PC-3 (cell line): ENCODE data around the gene NINL. TPM values are rescaled to one million over a fixed set of nuclear protein-coding genes. Genes with fewer than 3 reads are reported as not detected.

Experiments used
- ATAC-seq: fragments of 200-7000 bp; cut with Tn5 transposase; 2 replicates; pipeline ENCODE4 v1.9.1; 2020; ENCODE audit warnings: mild to moderate bottlenecking, moderate library complexity
- BruUV-seq: library from RNA; stranded (reverse); fragments of 400-500 nt; replicated peaks from 2 replicates; lab custom pipeline; 2021; lab: Mats Ljungman, UMichigan
- CTCF ChIA-PET: fragments of 300-600 bp; sonication (Branson Sonifier 250); formaldehyde crosslinking; loops from one replicate; lab custom pipeline; 2022; ENCODE audit warnings: antibody characterized with exemption; lab: Charles Lee
- POLR2A ChIA-PET: fragments of 300-600 bp; sonication (Branson Sonifier 250); formaldehyde crosslinking; loops from one replicate; lab custom pipeline; 2022; ENCODE audit warnings: antibody characterized with exemption; ENCODE audit not compliant: unreplicated experiment; lab: Charles Lee
- DNase-seq: peaks from one replicate; pipeline ENCODE4 v3.0.0-alpha.2; 2015
- H2AFZ ChIP-seq: fragments of 300-600 bp; sonication (generic); 2 replicates; pipeline ENCODE4 v1.6.0; 2016; ENCODE audit warnings: antibody characterized with exemption, low read length
- H3F3A ChIP-seq: fragments of 300-600 bp; sonication (generic); one replicate; pipeline ENCODE4 v1.6.0; 2017; ENCODE audit warnings: antibody characterized with exemption, low read length, control low read depth, mild to moderate bottlenecking; ENCODE audit not compliant: unreplicated experiment
- H3K27ac ChIP-seq: fragments of 300-600 bp; sonication (generic); 2 replicates; pipeline ENCODE4 v1.5.1; 2016; ENCODE audit warnings: mild to moderate bottlenecking, low read length
- H3K27me3 ChIP-seq: fragments of 300-600 bp; sonication (generic); 2 replicates; pipeline ENCODE4 v1.6.1; 2016; ENCODE audit warnings: low read length, mixed read lengths
- H3K36me3 ChIP-seq: fragments of 300-600 bp; sonication (generic); 2 replicates; pipeline ENCODE4 v1.6.1; 2016; ENCODE audit warnings: low read depth, mixed run types, low read length, mixed read lengths
- H3K4me1 ChIP-seq: fragments of 300-600 bp; sonication (generic); 2 replicates; pipeline ENCODE4 v1.5.1; 2016; ENCODE audit warnings: low read length; ENCODE audit not compliant: insufficient read depth
- H3K4me2 ChIP-seq: fragments of 300-600 bp; sonication (generic); 2 replicates; pipeline ENCODE4 v1.6.0; 2016; ENCODE audit warnings: low read length
- H3K4me3 ChIP-seq: fragments of 300-600 bp; sonication (generic); 2 replicates; pipeline ENCODE4 v1.5.1; 2016; ENCODE audit warnings: mild to moderate bottlenecking, low read length, mixed read lengths
- H3K79me2 ChIP-seq: fragments of 300-600 bp; sonication (generic); 2 replicates; pipeline ENCODE4 v1.6.1; 2017; ENCODE audit warnings: low read length, mixed read lengths
- H3K9ac ChIP-seq: fragments of 300-600 bp; sonication (generic); 2 replicates; pipeline ENCODE4 v1.6.0; 2016; ENCODE audit warnings: mild to moderate bottlenecking, low read length
- H3K9me2 ChIP-seq: fragments of 300-600 bp; sonication (generic); replicated peaks from 2 replicates; pipeline ENCODE4 v1.6.1; 2016; ENCODE audit warnings: mixed run types, low read length, mixed read lengths
- H3K9me3 ChIP-seq: fragments of 300-600 bp; sonication (generic); 2 replicates; pipeline ENCODE4 v1.6.1; 2016; ENCODE audit warnings: low read length, mixed read lengths
- H4K20me1 ChIP-seq: fragments of 300-600 bp; sonication (generic); 2 replicates; pipeline ENCODE4 v1.6.1; 2016; ENCODE audit warnings: low read length, mixed read lengths
- CTCF ChIP-seq: fragments of 300-600 bp; sonication (generic); conservative IDR thresholded peaks from 2 replicates; pipeline ENCODE4 v1.5.1; 2017; ENCODE audit warnings: antibody characterized with exemption, low read depth, mild to moderate bottlenecking, low read length
- EZH2 ChIP-seq: fragments of 300-600 bp; sonication (generic); IDR thresholded peaks from one replicate; pipeline ENCODE4 v1.6.1; 2017; ENCODE audit warnings: antibody characterized with exemption, mild to moderate bottlenecking, low read length; ENCODE audit not compliant: unreplicated experiment
- EZH2phosphoT487 ChIP-seq: fragments of 300-600 bp; sonication (generic); IDR thresholded peaks from 2 replicates; pipeline ENCODE4 v1.6.1; 2018; ENCODE audit warnings: mild to moderate bottlenecking, antibody characterized with exemption, low read length, borderline replicate concordance
- intact Hi-C: fragments of 100-400 bp; cut with micrococcal nuclease; formaldehyde crosslinking; loops from 2 replicates; pipeline ENCODE4 v1.9.0; 2023
- total RNA-seq: library from RNA; depleted of rRNA; stranded (reverse); fragments of >200 nt; gene quantifications from 2 replicates; pipeline ENCODE4 v1.2.3, GENCODE V29; 2014

NINL gene
- total RNA-seq, 1 experiment from 2014 or later = 6.5 TPM

GRCh38 chr20:25514747-25515340, 70.5 kb downstream of the NINL start:
- Histone ChIP-seq H3K27ac (no peak overlapping the region), H3K36me3 (peaks cover 34% of the 10 kb centered on the region), H3K9me2 (no peaks in the 10 kb centered on the region), H2AFZ (no peak overlapping the region), H3K79me2 (no peaks in the 10 kb centered on the region), H3F3A (no peaks in the 10 kb centered on the region), H3K4me2 (no peak overlapping the region), H3K4me1 (no peaks in the 10 kb centered on the region), H3K9me3 (peaks cover 9% of the 10 kb centered on the region), H3K27me3 (no peaks in the 10 kb centered on the region), H3K9ac (no peak overlapping the region), H4K20me1 (no peaks in the 10 kb centered on the region), H3K4me3 (no peak overlapping the region)
- ATAC-seq (no peak), DNase-seq (no peak)
- intact Hi-C loops = no loop called here
- TF ChIP-seq EZH2phosphoT487 = no peak
- no peak for TF ChIP-seq EZH2
- TF ChIP-seq CTCF = no peak
- POLR2A ChIA-PET = no interaction called here
- CTCF ChIA-PET = no interaction called here
- BruUV-seq = no TSS peak

- Histone ChIP-seq H4K20me1 (no peaks in the 10 kb centered on the region), H3K9me2 (no peaks in the 10 kb centered on the region), H3K79me2 (no peaks in the 10 kb centered on the region), H3F3A (no peaks in the 10 kb centered on the region), H3K4me1 (no peaks in the 10 kb centered on the region), H3K27ac (no peak overlapping the region), H3K9ac (no peak overlapping the region), H3K36me3 (peaks cover 34% of the 10 kb centered on the region), H2AFZ (no peak overlapping the region), H3K9me3 (peaks cover 9% of the 10 kb centered on the region), H3K4me3 (no peak overlapping the region), H3K4me2 (no peak overlapping the region), H3K27me3 (no peaks in the 10 kb centered on the region)
- ChIA-PET CTCF (no interaction called here), POLR2A (no interaction called here)
- intact Hi-C loops = no loop called here
- BruUV-seq = no TSS peak
- ATAC-seq = no peak
- no peak for DNase-seq
- no peak for TF ChIP-seq CTCF
- TF ChIP-seq EZH2phosphoT487 = no peak
- TF ChIP-seq EZH2 = no peak
Observed at GRCh38 chr20:25514195-25514594, 71.1 kb downstream of the NINL start.

- H3K9me2 ChIP-seq = no peaks in the 10 kb centered on the region
- CTCF ChIA-PET = no interaction called here
- no peaks in the 10 kb centered on the region for H4K20me1 ChIP-seq
- peaks cover 9% of the 10 kb centered on the region for H3K9me3 ChIP-seq
- no peak overlapping the region for H3K4me3 ChIP-seq
- no peaks in the 10 kb centered on the region for H3K79me2 ChIP-seq
- peaks cover 12% of the 10 kb centered on the region for H3K4me1 ChIP-seq
- DNase-seq = no peak
- no peak for ATAC-seq
- TF ChIP-seq EZH2 (no peak), CTCF (no peak)
- no peak overlapping the region for H3K9ac ChIP-seq
- H3K27me3 ChIP-seq = no peaks in the 10 kb centered on the region
- no peaks in the 10 kb centered on the region for H3F3A ChIP-seq
- no peak overlapping the region for H3K4me2 ChIP-seq
- H3K27ac ChIP-seq = no peak overlapping the region
- H3K36me3 ChIP-seq = peaks cover 34% of the 10 kb centered on the region
- no peak overlapping the region for H2AFZ ChIP-seq
- POLR2A ChIA-PET = no interaction called here
- no TSS peak for BruUV-seq
- intact Hi-C loops = no loop called here
Observed at GRCh38 chr20:25512709-25513108, 72.6 kb downstream of the NINL start.
